ENCODE data around the gene CERK. TPM values are rescaled to one million over a fixed set of nuclear protein-coding genes. Genes with fewer than 3 reads are reported as not detected.

The CERK gene
- total and polyA plus RNA-seq, 2 of the 13 experiments (the other 11 are each of a cell fraction or from before 2014, with no cell fraction given) = 40.3 to 41.9 TPM

DNA sequence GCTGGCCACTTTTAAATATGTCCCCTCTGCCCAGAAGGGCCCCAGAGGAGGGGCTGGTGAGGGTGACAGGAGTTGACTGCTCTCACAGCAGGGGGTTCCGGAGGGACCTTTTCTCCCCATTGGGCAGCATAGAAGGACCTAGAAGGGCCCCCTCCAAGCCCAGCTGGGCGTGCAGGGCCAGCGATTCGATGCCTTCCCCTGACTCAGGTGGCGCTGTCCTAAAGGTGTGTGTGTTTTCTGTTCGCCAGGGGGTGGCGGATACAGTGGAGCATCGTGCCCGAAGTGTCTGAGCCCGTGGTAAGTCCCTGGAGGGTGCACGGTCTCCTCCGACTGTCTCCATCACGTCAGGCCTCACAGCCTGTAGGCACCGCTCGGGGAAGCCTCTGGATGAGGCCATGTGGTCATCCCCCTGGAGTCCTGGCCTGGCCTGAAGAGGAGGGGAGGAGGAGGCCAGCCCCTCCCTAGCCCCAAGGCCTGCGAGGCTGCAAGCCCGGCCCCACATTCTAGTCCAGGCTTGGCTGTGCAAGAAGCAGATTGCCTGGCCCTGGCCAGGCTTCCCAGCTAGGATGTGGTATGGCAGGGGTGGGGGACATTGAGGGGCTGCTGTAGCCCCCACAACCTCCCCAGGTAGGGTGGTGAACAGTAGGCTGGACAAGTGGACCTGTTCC is 71.3 kb downstream of the CERK start:
- Histone ChIP-seq H3K27ac (ENCODE audit: extremely low read length, insufficient read depth, low read length) (no peak overlapping the region), H3K27me3 (ENCODE audit: control insufficient read depth in 1 of 2, insufficient read depth in 2 of 2, low read length in 2 of 2) (no peaks in the 10 kb centered on the region), H3K36me3 (replicated peaks in 1 of 2; ENCODE audit: control insufficient read depth in 1 of 2, insufficient read depth in 2 of 2, low read length in 2 of 2) (peaks cover 6 to 13% of the 10 kb centered on the region in 2 experiments; a peak in 2 of 5 replicates), H3K9ac (ENCODE audit: insufficient read depth, low read depth, low read length) (no peak overlapping the region), H3K9me3 (ENCODE audit: low read length) (no peaks in the 10 kb centered on the region), H3K4me1 (ENCODE audit: insufficient read depth, low read length) (no peaks in the 10 kb centered on the region), H4K20me1 (ENCODE audit: insufficient read depth, low read length) (no peaks in the 10 kb centered on the region), H3K4me2 (ENCODE audit: low read depth, low read length) (no peak overlapping the region), H2AFZ (ENCODE audit: low read length) (no peak overlapping the region), H3K4me3 (replicated peaks in 1 of 3; ENCODE audit: insufficient read depth in 1 of 3, low read depth in 2 of 3, low read length in 3 of 3) (no peak overlapping the region), H3K79me2 (ENCODE audit: insufficient read depth, low read length) (no peaks in the 10 kb centered on the region)
- in situ Hi-C loops (cut with HindIII; ENCODE audit: extremely low pct_ligation_motif_present, low pct_unique_long_range_greater_than_20kb) = loop anchor here (25.0 kb wide), 1 partner anchor 104 kb away; no protein-coding TSS in a partner anchor
- ATAC-seq (no peak), DNase-seq (ENCODE audit: low spot score) (no peak), FAIRE-seq (no peak)
- 98% methylated on average over 9 of the region's 17 CpGs for WGBS (ENCODE audit: low lambda C conversion rate)
- ChIA-PET POLR2A (no interaction called here), CTCF (ENCODE audit: low intra/inter-chr PET ratio, low total read pairs) (no interaction called here)
- no TSS peak for BruUV-seq (replicated peaks)
- intact Hi-C loops (cut with micrococcal nuclease; ENCODE audit: unreplicated experiment) = no loop called here
- TF ChIP-seq MIXL1 (CRISPR knock-in tag; IDR thresholded peaks at IDR 0.05) (no peak), MIER2 (CRISPR knock-in tag; IDR thresholded peaks at IDR 0.05) (no peak), USF2 (IDR thresholded peaks at IDR 0.05; ENCODE audit: low read depth, low read length) (no peak), USF2 (CRISPR knock-in tag; IDR thresholded peaks at IDR 0.05; ENCODE audit: borderline replicate concordance) (no peak), AKNA (CRISPR knock-in tag; IDR thresholded peaks at IDR 0.05; ENCODE audit: borderline replicate concordance) (no peak), PHB2 (IDR thresholded peaks at IDR 0.05; ENCODE audit: partially characterized antibody) (no peak), SCMH1 (CRISPR knock-in tag; IDR thresholded peaks at IDR 0.05; ENCODE audit: borderline replicate concordance) (no peak), SNAPC5 (CRISPR knock-in tag; IDR thresholded peaks at IDR 0.05; ENCODE audit: borderline replicate concordance) (no peak), NCOA5 (CRISPR knock-in tag; IDR thresholded peaks at IDR 0.05) (no peak), TCF7L2 (IDR thresholded peaks at IDR 0.05; ENCODE audit: low read depth, low read length) (no peak), PCBP1 (IDR thresholded peaks at IDR 0.05; ENCODE audit: borderline replicate concordance, low read depth, low read length) (no peak), MYC (CRISPR knock-in tag; IDR thresholded peaks at IDR 0.05; ENCODE audit: borderline replicate concordance) (no peak), ZBTB21 (CRISPR knock-in tag; IDR thresholded peaks at IDR 0.05) (no peak), PCBP2 (optimal IDR thresholded peaks at IDR 0.05; ENCODE audit: low read depth, low read length, poor library complexity, severe bottlenecking) (no peak), MAZ (IDR thresholded peaks at IDR 0.05; ENCODE audit: borderline replicate concordance, low read depth, low read length) (no peak), MAZ (CRISPR knock-in tag; IDR thresholded peaks at IDR 0.05; ENCODE audit: low read depth) (no peak), RARG (CRISPR knock-in tag; IDR thresholded peaks at IDR 0.05; ENCODE audit: low read depth) (no peak), CHD4 (IDR thresholded peaks at IDR 0.05; ENCODE audit: borderline replicate concordance, low read length) (no peak)

Data from HepG2 (cell line).